ENCODE measurements around the gene RAMP2. TPM values are rescaled to one million over a fixed set of nuclear protein-coding genes. Genes with fewer than 3 reads are reported as not detected.
"Not testable (repeated sequence)": the region's sequence is repeated elsewhere in the genome, so short reads cannot be mapped to it uniquely, and the experiment has no call there.

The RAMP2 gene
- total RNA-seq, 1 donor from 2014 or later: not detected

DNA sequence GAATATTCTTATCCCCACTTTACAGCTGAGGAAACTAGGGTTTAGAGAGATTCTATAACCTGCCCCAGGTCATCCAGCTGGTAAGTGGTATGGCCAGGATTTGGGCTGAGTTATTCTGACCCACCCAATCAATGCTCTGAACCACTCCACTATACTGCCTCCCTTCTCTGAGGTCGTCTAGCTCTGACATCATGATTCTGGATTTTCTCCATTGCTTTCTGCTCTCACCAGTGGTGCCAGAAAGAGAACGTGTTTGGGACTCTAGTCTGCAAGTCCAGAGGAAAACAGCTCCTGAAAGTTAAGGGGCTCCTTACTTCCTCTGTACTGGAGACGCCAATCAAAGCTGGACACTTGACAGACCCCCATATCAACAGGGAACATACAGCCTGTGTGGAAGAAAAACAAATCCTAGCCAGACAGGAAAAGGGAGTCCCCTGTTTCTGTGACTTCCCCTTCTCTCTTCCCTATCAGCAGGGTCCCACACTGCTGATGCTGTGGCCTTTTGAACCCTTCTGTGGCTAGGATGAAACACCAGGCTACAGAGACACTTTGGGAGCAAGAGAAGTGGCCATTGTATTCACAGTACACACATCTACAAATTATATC, 10.2 kb upstream of the RAMP2 start:
- H3K4me3 Mint-ChIP-seq (ENCODE audit: low read depth): no peak overlapping the region
- no peak overlapping the region for H3K27ac Mint-ChIP-seq
- H3K9me3 Mint-ChIP-seq: no peaks in the 10 kb centered on the region
- H3K36me3 Mint-ChIP-seq (ENCODE audit: low read depth): no peaks in the 10 kb centered on the region
- DNase-seq (ENCODE audit: low spot score): no peak
- intact Hi-C loops (cut with micrococcal nuclease): no loop called here
- peaks cover 62% of the 10 kb centered on the region for H3K27me3 Mint-ChIP-seq (ENCODE audit: low read depth)
- no peaks in the 10 kb centered on the region for H3K4me1 Mint-ChIP-seq (ENCODE audit: low read depth)

DNA sequence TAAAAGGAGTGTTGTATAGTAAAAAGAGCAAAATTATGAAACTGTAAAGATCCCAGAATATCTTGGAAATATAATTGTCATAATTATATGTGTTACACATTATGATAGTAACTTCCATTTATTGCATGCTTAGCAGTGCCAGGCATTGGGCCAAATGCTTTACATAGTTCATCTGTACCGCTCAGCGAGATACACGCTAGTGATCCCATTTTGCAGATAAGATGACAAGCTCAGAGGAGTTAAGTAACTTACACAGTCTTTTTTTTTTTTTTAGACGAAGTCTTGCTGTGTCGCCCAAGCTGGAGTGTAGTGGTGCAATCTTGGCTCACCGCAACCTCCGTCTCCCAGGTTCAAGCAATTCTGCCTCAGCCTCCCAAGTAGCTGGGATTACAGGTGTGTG, 9.4 kb upstream of the RAMP2 start:
- Mint-ChIP-seq H3K36me3 (ENCODE audit: low read depth) (no peaks in the 10 kb centered on the region), H3K4me3 (ENCODE audit: low read depth) (no peak overlapping the region), H3K27ac (no peak overlapping the region), H3K4me1 (ENCODE audit: low read depth) (no peaks in the 10 kb centered on the region), H3K9me3 (no peaks in the 10 kb centered on the region), H3K27me3 (ENCODE audit: low read depth) (peaks cover 62% of the 10 kb centered on the region)
- intact Hi-C loops (cut with micrococcal nuclease): no loop called here
- no peak for DNase-seq (ENCODE audit: low spot score)

DNA sequence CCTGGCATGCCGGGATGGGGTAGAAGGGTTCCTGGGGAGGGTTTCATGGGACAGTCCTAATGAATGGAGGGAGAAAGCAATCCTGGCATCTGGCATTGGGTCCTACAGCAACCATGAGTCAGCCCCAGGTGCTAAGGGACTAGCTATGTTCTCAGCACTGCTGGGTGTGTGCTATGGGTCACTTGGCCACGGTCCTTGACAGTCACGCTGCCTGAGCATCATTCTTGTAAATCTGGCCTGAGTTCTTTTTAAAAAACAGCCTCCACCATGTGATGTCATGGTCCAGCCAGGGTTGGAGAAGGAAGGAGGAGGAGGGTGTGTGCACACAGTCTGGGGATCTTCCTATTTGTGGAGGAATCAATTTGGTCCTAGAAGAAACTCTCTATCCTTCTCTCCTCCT, 6.2 kb upstream of the RAMP2 start:
- Mint-ChIP-seq H3K27me3 (ENCODE audit: low read depth) (peaks cover 55% of the 10 kb centered on the region), H3K36me3 (ENCODE audit: low read depth) (no peaks in the 10 kb centered on the region)

DNA sequence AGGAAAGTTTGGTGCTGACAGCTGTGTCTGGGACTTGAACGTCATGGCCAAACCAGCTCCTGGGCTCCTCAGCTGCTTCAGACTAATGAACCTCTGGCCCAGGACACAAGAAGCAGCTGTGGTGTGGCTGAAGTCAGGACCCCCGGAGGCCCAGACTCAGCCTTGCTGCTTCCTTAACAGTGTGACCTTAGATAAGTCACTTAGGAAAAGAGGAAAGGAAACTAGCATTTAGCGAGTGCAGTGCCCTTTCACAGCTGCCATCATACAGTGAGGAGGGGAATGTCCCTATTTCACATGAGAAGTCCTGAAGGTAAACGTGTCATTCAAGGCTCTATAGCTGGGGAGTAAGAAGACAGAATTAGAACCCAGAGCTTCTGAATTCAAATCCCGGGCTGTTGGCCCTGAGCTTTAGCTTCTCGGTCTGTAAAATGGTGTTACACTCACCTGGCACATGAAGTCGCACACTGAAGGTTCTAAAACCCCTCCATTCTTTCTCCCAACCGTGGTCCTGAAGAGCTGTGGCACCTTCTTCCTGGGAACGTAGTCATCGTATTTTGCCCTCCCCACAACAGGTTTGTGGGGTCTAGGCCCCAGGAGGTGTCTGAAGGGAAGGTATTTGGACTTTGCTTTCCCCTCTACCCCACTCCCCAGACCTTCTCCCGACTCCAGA, 910 bp upstream of the RAMP2 start:
- intact Hi-C loops (cut with micrococcal nuclease): loop anchor here (5.0 kb wide), 1 partner anchor 183 kb away; the partner anchor contains the start of gene PSMC3IP
- no peak for DNase-seq (ENCODE audit: low spot score)
- Mint-ChIP-seq H3K27ac (no peak overlapping the region), H3K4me3 (ENCODE audit: low read depth) (no peak overlapping the region), H3K4me1 (ENCODE audit: low read depth) (peaks cover 5% of the 10 kb centered on the region), H3K36me3 (ENCODE audit: low read depth) (no peaks in the 10 kb centered on the region), H3K27me3 (ENCODE audit: low read depth) (peaks cover 55% of the 10 kb centered on the region), H3K9me3 (no peaks in the 10 kb centered on the region)

More for the DNA sequence above, 6.2 kb upstream of the RAMP2 start:
- DNase-seq (ENCODE audit: low spot score): no peak
- no peak overlapping the region for H3K27ac Mint-ChIP-seq
- H3K4me1 Mint-ChIP-seq (ENCODE audit: low read depth): no peaks in the 10 kb centered on the region
- intact Hi-C loops (cut with micrococcal nuclease): no loop called here
- no peak overlapping the region for H3K4me3 Mint-ChIP-seq (ENCODE audit: low read depth)
- H3K9me3 Mint-ChIP-seq: no peaks in the 10 kb centered on the region

DNA sequence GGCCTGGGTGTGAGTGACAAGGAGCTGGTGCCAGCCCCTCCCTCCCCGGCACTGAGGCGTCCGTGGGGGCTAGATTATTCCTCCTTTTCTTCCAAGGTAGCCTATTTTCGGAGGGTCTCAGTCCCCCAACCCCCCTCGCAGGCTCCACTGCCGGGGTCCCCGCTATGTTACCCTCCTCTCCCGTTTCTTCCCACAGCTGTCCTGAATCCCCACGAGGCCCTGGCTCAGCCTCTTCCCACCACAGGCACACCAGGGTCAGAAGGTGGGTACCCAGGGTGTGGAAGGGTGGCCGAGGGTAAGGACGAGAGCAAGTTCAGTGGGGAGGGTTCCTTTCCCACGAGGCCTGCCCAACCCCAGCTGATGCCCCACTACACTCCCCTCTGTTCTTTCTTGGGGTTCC, 611 bp downstream of the RAMP2 start:
- DNase-seq (ENCODE audit: low spot score): no peak
- Mint-ChIP-seq H3K27me3 (ENCODE audit: low read depth) (peaks cover 51% of the 10 kb centered on the region), H3K27ac (no peak overlapping the region), H3K4me3 (ENCODE audit: low read depth) (peak overlapping the region; percentile 22), H3K36me3 (ENCODE audit: low read depth) (no peaks in the 10 kb centered on the region), H3K9me3 (no peaks in the 10 kb centered on the region), H3K4me1 (ENCODE audit: low read depth) (peaks cover 5% of the 10 kb centered on the region)
- intact Hi-C loops (cut with micrococcal nuclease): loop anchor here (5.0 kb wide), 1 partner anchor 184 kb away; the partner anchor contains the start of gene PSMC3IP

DNA sequence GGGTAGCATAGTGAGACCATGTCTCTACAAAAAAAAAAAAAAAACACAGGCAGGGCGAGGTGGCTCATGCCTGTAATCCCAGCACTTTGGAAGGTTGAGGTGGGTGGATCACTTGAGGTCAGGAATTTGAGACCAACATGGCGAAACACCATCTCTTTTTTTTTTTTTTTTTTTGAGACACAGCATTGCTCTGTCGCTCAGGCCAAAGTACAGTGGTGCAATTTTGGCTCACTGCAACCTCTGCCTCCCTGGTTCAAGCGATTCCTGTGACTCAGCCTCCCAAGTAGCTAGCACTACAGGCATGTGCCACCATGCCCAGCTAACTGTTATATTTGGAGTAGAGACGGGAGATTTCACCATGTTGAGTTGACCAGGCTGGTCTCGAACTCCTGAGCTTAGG, 5.1 kb downstream of the RAMP2 start:
- Mint-ChIP-seq H3K4me3 (ENCODE audit: low read depth) (no peak overlapping the region), H3K4me1 (ENCODE audit: low read depth) (peaks cover 2% of the 10 kb centered on the region), H3K27me3 (ENCODE audit: low read depth) (peaks cover 39% of the 10 kb centered on the region), H3K9me3 (no peaks in the 10 kb centered on the region), H3K36me3 (ENCODE audit: low read depth) (no peaks in the 10 kb centered on the region), H3K27ac (no peak overlapping the region)
- DNase-seq (ENCODE audit: low spot score): no peak
- intact Hi-C loops (cut with micrococcal nuclease): no loop called here

DNA sequence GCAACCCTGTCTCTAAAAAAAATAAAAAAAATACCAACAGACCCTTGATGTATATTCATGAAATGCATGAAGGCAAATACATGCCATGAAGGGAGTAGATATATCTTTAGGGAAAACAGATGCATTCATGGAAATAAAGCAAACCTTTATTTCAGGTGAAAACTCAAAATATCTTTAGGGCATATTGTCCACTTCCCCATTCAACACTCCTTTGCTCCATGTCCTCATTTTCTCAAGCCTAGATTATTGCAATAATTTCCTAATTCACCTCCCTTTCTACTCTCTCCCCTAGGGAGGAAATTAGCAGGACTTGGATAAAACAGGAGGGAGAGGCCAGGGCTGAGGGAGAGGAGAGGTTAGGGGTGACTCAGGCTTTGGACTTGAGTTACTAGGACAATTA, 6.5 kb downstream of the RAMP2 start:
- H3K4me1 Mint-ChIP-seq (ENCODE audit: low read depth): peaks cover 7% of the 10 kb centered on the region
- no peak for DNase-seq (ENCODE audit: low spot score)
- no peak overlapping the region for H3K27ac Mint-ChIP-seq
- H3K27me3 Mint-ChIP-seq (ENCODE audit: low read depth): peaks cover 29% of the 10 kb centered on the region
- no peak overlapping the region for H3K4me3 Mint-ChIP-seq (ENCODE audit: low read depth)
- intact Hi-C loops (cut with micrococcal nuclease): no loop called here
- no peaks in the 10 kb centered on the region for H3K36me3 Mint-ChIP-seq (ENCODE audit: low read depth)
- no peaks in the 10 kb centered on the region for H3K9me3 Mint-ChIP-seq

DNA sequence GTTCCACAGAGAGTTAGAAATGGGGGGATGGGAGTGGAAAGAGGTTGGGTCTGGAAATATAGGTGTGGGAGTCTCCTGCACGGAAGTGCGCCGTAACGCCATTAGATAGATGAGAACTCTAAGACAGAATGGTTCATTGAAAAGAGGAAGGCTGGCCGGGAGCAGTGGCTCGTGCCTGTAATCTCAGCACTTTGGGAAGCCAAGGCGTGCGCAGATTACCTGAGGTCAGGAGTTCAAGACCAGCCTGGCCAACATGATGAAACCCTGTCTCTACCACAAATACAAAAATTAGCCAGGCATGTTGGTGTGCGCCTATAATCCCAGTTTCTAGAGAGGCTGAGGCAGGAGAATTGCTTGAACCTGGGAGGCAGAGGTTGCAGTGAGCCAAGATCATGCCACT, 7.0 kb downstream of the RAMP2 start:
- H3K4me3 Mint-ChIP-seq (ENCODE audit: low read depth); H3K36me3 Mint-ChIP-seq (ENCODE audit: low read depth); H3K9me3 Mint-ChIP-seq; H3K4me1 Mint-ChIP-seq (ENCODE audit: low read depth); DNase-seq (ENCODE audit: low spot score); H3K27ac Mint-ChIP-seq; intact Hi-C loops (cut with micrococcal nuclease): not testable (repeated sequence)
- peaks cover 24% of the 10 kb centered on the region for H3K27me3 Mint-ChIP-seq (ENCODE audit: low read depth)

DNA sequence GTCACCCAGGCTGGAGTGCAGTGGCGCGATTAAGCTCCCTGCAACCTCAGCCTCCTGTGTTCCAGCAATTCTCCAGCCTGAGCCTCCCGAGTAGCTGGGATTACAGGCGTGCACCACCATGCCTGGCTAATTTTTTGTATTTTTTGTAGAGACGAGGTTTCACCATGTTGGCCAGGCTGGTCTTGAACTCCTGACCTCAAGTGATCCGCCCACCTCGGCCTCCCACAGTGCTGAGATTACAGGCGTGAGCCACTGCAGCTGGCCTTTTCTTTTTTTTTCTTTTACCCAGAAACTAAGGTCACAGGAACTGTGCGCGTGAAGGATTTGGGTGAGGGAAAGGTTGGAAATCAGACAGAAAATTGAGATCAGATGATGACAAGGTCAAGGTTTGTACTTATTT, 8.9 kb downstream of the RAMP2 start:
- Mint-ChIP-seq H3K4me1 (ENCODE audit: low read depth) (peaks cover 14% of the 10 kb centered on the region), H3K27me3 (ENCODE audit: low read depth) (peaks cover 15% of the 10 kb centered on the region)
- H3K4me3 Mint-ChIP-seq (ENCODE audit: low read depth); intact Hi-C loops (cut with micrococcal nuclease); H3K27ac Mint-ChIP-seq; DNase-seq (ENCODE audit: low spot score); H3K9me3 Mint-ChIP-seq; H3K36me3 Mint-ChIP-seq (ENCODE audit: low read depth): not testable (repeated sequence)

DNA sequence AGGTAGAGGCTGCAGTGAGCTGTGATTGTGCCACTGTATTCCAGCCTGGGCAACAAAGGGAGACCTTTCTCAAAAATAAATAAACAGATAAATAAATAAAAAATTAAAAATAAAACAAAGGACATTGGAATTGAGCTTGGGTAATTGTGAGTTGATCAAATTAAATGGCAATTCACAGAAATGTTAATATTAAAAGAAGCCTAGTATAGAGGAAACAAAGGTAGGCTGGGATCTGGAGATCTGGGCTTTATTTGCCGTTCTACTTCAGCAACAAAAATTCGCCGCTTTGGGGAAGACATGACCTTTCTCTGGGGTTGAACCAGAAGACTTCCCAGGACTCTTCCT, 11.9 kb downstream of the RAMP2 start:
- DNase-seq (ENCODE audit: low spot score): no peak
- H3K4me3 Mint-ChIP-seq (ENCODE audit: low read depth): peak overlapping the region; percentile 98
- intact Hi-C loops (cut with micrococcal nuclease): no loop called here
- peak overlapping the region; percentile 93 for H3K27ac Mint-ChIP-seq
- H3K9me3 Mint-ChIP-seq: no peaks in the 10 kb centered on the region
- peaks cover 26% of the 10 kb centered on the region for H3K36me3 Mint-ChIP-seq (ENCODE audit: low read depth)
- peaks cover 19% of the 10 kb centered on the region for H3K4me1 Mint-ChIP-seq (ENCODE audit: low read depth)
- H3K27me3 Mint-ChIP-seq (ENCODE audit: low read depth): peaks cover 3% of the 10 kb centered on the region

DNA sequence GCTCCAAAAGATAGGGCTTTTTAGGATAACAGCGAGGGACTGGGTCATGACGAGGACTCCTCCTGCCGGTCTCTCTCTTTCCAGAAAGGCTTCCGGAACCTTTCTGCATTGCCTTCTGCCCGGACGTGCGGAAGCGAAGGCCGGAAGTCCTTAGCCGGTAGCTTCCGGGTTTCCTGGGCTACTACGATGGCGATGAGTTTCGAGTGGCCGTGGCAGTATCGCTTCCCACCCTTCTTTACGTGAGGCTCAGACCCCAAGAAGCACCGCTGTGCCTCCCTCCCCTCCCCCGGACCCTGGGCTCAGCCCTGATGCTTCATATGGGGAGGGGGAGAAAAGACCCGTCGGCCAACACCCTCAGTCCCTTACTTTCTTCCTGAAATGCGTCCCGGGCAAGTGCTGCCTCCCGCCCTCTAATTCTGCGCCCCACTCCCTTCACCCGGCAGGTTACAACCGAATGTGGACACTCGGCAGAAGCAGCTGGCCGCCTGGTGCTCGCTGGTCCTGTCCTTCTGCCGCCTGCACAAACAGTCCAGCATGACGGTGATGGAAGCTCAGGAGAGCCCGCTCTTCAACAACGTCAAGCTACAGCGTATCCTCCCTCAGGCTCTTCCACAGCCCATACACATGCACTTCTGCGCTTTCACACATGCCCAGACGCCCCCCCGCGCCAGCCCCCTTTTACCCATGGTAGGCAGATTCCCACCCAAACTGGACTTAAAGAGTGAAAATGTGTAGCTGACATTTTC, 12.4 kb downstream of the RAMP2 start, which contains the start of gene VPS25:
TSS of gene VPS25 (plus strand) at position 160 of the 746 bp plus-strand sequence. CDS start at position 187, 27 bp downstream.
- Mint-ChIP-seq H3K9me3 (no peaks in the 10 kb centered on the region), H3K4me3 (ENCODE audit: low read depth) (peak within 1 kb of the TSS; percentile 98), H3K36me3 (ENCODE audit: low read depth) (peaks cover 32% of the 10 kb centered on the region), H3K27me3 (ENCODE audit: low read depth) (no peaks in the 10 kb centered on the region), H3K4me1 (ENCODE audit: low read depth) (peaks cover 19% of the 10 kb centered on the region), H3K27ac (peak within 1 kb of the TSS; percentile 93)
- intact Hi-C loops (cut with micrococcal nuclease): no loop called here
- DNase-seq (ENCODE audit: low spot score): peak; percentile 68

DNA sequence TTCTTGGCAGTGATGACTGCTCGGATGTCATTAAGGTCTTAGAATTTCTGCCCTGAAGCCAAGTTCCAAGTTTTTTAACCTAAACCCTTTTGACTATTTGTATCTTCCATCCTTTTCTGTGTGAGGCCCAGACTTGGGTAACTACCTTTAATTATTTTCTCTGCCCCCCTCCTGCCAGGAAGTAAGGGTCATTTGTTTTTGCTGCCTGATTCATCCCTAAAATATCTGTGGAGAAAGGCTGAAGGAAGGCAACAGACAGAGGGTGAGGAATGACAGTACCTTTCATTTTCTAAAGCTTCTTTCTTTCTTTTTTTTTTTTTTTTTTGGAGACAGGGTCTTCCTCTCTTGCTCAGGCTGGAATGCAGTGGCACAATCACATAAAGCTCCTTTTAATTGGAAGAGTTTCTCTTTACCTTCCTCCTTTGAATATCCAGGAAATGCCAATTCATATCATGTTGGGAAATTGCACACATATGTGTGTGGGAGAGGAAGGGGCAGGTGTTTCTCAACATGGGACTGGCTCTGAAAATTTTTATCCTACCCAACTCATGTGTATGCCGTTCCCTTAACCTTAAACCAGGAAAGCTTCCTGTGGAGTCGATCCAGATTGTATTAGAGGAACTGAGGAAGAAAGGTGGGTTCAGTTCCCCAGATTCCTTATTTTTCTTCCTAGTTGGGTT, 13.2 kb downstream of the RAMP2 start:
- peak overlapping the region; percentile 98 for H3K4me3 Mint-ChIP-seq (ENCODE audit: low read depth)
- H3K27ac Mint-ChIP-seq: peak overlapping the region; percentile 93
- no peaks in the 10 kb centered on the region for H3K27me3 Mint-ChIP-seq (ENCODE audit: low read depth)
- H3K9me3 Mint-ChIP-seq: no peaks in the 10 kb centered on the region
- peaks cover 35% of the 10 kb centered on the region for H3K36me3 Mint-ChIP-seq (ENCODE audit: low read depth)
- intact Hi-C loops (cut with micrococcal nuclease): no loop called here
- H3K4me1 Mint-ChIP-seq (ENCODE audit: low read depth): peaks cover 19% of the 10 kb centered on the region
- DNase-seq (ENCODE audit: low spot score): no peak

Data from activated T-helper 2 cell treated with anti-CD3 and anti-CD28 coated beads, Interferon-gamma antibody, Interleukin-2, Interleukin-4, amounts not matched to agents 10 μg/mL and 5 μg/mL and 100 μg/mL, durations not matched to agents 14 hours and 24 hours and 36 hours (primary cell).